A549 treated with dexamethasone at 1 μM for 4 hours (cell line): Measurements from ENCODE around the gene AMY1C. TPM values are rescaled to one million over a fixed set of nuclear protein-coding genes. Genes with fewer than 3 reads are reported as not detected.

Experiments used
- total RNA-seq: library from RNA; stranded (reverse); fragments of 200-300 nt; extraction: Qiagen RNA extraction; gene quantifications from 5 replicates; pipeline ENCODE4 v1.2.3, GENCODE V29; 2022

The AMY1C gene
- total RNA-seq, result not detected in 5 replicates

GRCh38 chr1:103749598-103749997 lies at the start of gene AMY1C:
Gene AMY1C, plus strand, starts transcription at chr1:103749898. Its CDS starts 572 bp downstream, at chr1:103750470.

Other genes with a start within 250 kb of the AMY1C start
- 4.4 to 7.6 TPM (median 5.6 TPM) in 5 replicates for gene RNPC3, start 224.2 kb upstream of the AMY1C start, total RNA-seq
- 0.38 to 0.66 TPM (median 0.48 TPM) in 5 replicates for gene AMY2B, start 178.3 kb upstream of the AMY1C start, total RNA-seq
- not detected in 5 replicates for gene AMY2A, start 132.5 kb upstream of the AMY1C start, total RNA-seq
- not detected in 5 replicates for gene AMY1A, start 94.1 kb upstream of the AMY1C start, total RNA-seq
- gene AMY1B, start 53.7 kb upstream of the AMY1C start, total RNA-seq, result not detected in 5 replicates